ENCODE measurements around the gene KLHL40.
A peak's percentile ranks its signal among the peaks of the same experiment; 100 is the strongest.

KLHL40 gene

GRCh38 chr3:42657675-42658074 lies 27.7 kb upstream of the KLHL40 start:
- no peak for DNase-seq (ENCODE audit: low read depth)

- DNase-seq (ENCODE audit: low read depth): no peak
Measured at GRCh38 chr3:42658091-42658770, 27.1 kb upstream of the KLHL40 start.

GRCh38 chr3:42658771-42659390 lies 26.5 kb upstream of the KLHL40 start:
- no peak for DNase-seq (ENCODE audit: low read depth)

- no peak for DNase-seq (ENCODE audit: low read depth)
Measured at GRCh38 chr3:42659451-42660130, 25.7 kb upstream of the KLHL40 start.

- peak; percentile 54 for DNase-seq (ENCODE audit: low read depth)
Measured at GRCh38 chr3:42660131-42660715, 25.1 kb upstream of the KLHL40 start.

GRCh38 chr3:42660898-42661297 lies 24.4 kb upstream of the KLHL40 start:
- DNase-seq (ENCODE audit: low read depth): no peak

- DNase-seq (ENCODE audit: low read depth): no peak
Measured at GRCh38 chr3:42661593-42662022, 23.7 kb upstream of the KLHL40 start.

GRCh38 chr3:42662037-42662812 lies 23.1 kb upstream of the KLHL40 start:
- no peak for DNase-seq (ENCODE audit: low read depth)

GRCh38 chr3:42662813-42663535 lies 22.4 kb upstream of the KLHL40 start:
- no peak for DNase-seq (ENCODE audit: low read depth)

- no peak for DNase-seq (ENCODE audit: low read depth)
Measured at GRCh38 chr3:42663581-42664437, 21.5 kb upstream of the KLHL40 start.

- DNase-seq (ENCODE audit: low read depth): no peak
Measured at GRCh38 chr3:42664438-42664803, 20.9 kb upstream of the KLHL40 start.

GRCh38 chr3:42665050-42665878 lies 20.1 kb upstream of the KLHL40 start:
- no peak for DNase-seq (ENCODE audit: low read depth)

GRCh38 chr3:42666022-42666421 lies 19.3 kb upstream of the KLHL40 start:
- no peak for DNase-seq (ENCODE audit: low read depth)

- DNase-seq (ENCODE audit: low read depth): no peak
Measured at GRCh38 chr3:42666577-42666998, 18.7 kb upstream of the KLHL40 start.

GRCh38 chr3:42667096-42667522 lies 18.2 kb upstream of the KLHL40 start:
- DNase-seq (ENCODE audit: low read depth): no peak

GRCh38 chr3:42667523-42668412 lies 17.6 kb upstream of the KLHL40 start:
- no peak for DNase-seq (ENCODE audit: low read depth)

- no peak for DNase-seq (ENCODE audit: low read depth)
Measured at GRCh38 chr3:42668413-42668760, 16.9 kb upstream of the KLHL40 start.

- DNase-seq (ENCODE audit: low read depth): peak; percentile 28
Measured at GRCh38 chr3:42668793-42669217, 16.5 kb upstream of the KLHL40 start.
